Kasumi-1 (cell line): ENCODE measurements around the gene WASF1.

Experiments
- DNase-seq, 2 experiments: peaks; one replicate each; lab custom pipeline; 2025; lab: John Stamatoyannopoulos, UW

The WASF1 gene

DNA sequence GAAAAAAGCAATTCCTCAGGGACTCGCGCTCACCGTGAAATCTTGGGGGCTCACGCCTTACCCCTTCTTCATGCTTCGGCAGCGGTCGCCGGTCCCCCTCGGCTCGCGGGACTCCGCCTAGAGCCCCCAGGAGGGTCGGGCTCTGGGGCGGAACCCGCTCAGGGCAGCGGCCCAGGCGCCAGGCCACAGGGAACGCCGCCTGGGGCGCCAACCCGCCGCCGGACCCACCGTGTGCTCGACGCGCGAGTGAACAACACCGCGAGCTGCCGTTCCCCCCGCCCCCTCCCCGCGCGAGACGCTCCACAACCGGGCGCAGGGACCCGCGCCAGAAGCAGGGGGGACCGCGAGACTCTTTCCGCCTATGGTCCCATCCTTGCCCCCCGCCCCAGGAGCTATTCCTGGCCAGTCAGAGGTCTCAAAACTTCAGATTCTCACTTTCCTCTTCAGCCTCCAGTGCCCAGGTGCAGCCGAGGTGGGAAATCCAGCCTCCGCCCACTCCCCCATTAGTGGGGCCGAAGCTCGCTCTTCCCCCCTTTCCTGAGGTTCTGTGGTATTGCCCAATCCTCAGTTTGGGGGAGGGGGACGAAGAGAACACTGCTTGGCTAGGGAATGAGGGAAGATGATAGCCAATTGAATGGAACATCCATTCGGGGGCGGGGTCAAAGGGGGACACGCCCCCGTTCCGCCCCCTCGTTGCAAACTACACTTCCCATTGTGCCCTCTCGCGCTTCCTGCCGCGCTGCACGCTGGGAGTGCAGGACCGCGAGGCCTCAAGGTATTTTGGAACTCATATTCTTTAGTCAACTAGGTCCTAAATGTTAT, at the start of gene WASF1:
Gene WASF1, minus strand, starts transcription at position 265 of the 822 bp plus-strand sequence. CDS start 52,069 bp downstream, outside the sequence.
- peak; percentile 97 for DNase-seq

- DNase-seq, result no peak
Observed at GRCh38 chr6:110226261-110226660, 46.8 kb upstream of the WASF1 start.

- DNase-seq, result no peak
Observed at GRCh38 chr6:110221738-110222137, 42.3 kb upstream of the WASF1 start.

- no peak for DNase-seq
Observed at GRCh38 chr6:110217266-110217665, 37.8 kb upstream of the WASF1 start.

DNA sequence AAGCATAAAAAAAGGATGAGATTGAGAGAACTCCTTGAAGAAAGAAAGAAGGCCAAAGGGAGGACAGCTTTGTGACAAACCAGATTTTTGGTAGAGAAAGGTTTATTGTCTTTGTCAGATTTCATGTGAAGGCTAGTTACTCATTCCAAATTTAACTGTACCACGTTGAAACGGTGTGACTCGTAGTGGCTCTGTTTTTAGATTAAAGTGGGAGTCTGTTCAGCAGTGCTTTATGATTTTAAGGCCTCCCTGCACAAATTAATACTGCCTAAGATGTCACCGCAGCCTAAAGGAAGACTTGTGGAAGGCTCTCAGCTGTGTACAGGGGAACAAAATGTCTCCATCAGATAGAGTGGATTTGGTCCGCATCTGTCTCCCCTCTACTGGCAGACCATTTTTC, 36.7 kb upstream of the WASF1 start:
- DNase-seq, result no peak

GRCh38 chr6:110214338-110214737, 34.9 kb upstream of the WASF1 start:
- no peak for DNase-seq

DNA sequence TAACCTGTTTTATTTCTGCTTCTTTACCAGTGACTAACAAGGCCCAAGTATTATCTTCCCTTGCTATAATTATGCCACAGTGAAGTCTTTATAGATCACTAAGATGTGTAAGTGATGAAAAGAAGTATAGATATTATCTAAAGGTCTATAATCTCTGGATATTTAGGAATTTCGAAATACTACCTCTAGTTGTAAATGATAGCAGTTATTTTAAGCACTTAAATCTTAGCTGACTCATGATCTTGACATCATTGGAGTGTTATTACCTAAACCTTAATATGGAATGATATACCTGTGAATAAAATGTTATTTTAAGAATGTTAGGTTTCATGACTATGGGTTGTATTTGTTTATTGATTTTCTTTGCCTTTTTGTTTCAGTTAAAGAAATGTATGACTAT, 32.3 kb upstream of the WASF1 start:
- DNase-seq, result no peak

DNA sequence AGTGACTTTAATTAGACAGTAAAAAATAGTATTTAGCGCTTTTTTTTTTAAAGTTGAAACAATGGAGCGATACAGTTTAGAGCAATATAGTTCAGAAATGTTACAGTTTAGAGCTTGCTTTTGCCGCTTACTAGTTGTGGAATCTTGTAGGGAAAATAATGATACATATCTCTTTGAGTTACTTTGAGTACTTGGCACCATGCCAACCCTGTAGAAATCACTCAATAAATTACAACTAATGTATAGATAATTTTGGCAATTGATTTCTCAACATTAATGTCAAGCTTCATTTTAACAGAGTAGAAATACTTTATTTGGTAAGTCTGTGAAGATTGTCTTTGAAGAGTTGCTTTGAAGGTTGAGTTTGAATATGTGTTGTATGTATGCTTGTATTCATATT, 28.2 kb upstream of the WASF1 start:
- DNase-seq, result no peak

- DNase-seq, result no peak
Observed at GRCh38 chr6:110201151-110201884, 21.8 kb upstream of the WASF1 start.

GRCh38 chr6:110198561-110198960, 19.1 kb upstream of the WASF1 start:
- no peak for DNase-seq

DNA sequence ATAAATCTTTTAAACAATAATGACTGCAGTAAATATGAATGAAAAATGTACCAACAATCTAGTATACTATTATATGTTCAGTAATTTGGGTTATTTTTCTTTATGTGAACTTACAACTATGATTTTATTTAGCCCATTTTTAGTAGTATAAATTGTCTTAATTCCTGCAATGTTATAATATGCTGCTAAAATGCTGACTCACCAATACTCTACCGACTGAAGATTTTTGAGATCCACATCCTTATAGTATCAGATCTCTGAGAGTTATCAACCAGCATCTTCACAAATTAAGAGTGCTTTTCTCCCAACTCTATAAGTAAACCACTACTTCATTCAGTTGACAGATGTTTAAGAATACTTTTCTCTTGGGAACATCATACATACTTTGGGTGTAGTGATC, 17.4 kb upstream of the WASF1 start:
- DNase-seq, result no peak

DNA sequence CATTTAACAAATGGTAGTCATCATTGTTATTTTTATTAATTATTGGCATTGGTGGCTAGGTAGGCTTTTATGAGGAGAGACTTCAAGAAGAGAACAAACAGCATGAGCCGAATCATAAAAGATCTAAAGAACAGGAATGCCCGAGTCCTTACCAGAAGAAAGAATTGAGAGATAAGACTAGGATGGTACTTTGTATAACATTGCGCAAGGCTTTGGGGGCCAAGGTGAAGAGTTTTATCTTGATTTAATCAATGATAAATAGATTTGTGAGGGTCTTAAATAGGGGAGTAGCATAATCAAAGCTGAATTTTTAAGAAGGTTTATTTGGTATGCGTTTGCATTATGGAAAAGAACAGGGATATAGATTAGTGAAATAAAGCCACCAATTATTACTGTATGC, 16.2 kb upstream of the WASF1 start:
- no peak for DNase-seq

DNA sequence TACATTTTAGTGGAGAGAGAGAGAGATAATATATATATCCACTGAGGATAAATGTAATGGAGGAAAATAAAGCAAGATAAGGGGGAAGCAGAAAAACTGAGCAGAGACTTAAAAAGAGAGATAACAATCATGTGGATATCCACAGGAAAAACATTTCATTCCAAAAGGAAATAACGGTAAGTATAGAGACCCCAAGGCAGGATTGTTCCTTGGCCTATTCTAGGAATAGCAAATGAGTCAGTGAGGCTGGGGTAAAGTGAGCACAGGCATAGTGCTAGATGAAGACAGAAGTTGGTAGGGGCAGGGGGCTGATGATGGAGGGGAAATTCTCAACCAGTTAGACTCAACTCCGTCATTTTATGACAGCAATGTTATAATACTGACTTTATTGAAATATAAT, 12.0 kb upstream of the WASF1 start:
- DNase-seq, result no peak

- no peak for DNase-seq
Observed at GRCh38 chr6:110190726-110191125, 11.3 kb upstream of the WASF1 start.

- DNase-seq, result no peak
Observed at GRCh38 chr6:110188791-110189190, 9.3 kb upstream of the WASF1 start.

- DNase-seq, result no peak
Observed at GRCh38 chr6:110185879-110186278, 6.4 kb upstream of the WASF1 start.

DNA sequence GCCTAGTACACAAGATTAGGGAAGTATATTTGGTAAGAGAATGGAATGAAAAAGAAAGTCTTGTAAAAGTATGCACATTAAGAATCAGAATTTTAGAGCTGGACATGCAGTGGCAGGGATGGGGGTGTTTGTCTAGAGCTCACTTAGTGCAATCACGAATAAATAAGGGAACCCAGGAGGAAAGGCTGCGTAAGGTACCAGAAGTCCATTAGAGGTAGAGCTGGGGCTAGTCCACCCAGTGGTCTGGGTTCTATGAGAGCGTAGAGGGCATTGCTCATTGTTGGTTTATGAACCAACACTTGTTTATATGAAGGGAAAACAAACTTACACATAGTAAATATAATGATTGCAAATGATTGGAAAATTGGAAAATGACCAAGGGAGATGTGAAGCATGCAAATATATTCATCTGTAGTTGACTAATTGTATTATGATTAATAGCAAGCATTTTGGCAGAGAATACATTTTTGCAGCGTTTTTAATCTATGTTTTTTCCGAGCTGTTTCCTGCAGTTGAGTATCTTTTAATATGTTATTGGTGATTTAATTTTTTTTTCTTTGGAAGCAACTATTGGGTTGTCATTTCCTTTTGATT, 3.9 kb upstream of the WASF1 start:
- no peak for DNase-seq

DNA sequence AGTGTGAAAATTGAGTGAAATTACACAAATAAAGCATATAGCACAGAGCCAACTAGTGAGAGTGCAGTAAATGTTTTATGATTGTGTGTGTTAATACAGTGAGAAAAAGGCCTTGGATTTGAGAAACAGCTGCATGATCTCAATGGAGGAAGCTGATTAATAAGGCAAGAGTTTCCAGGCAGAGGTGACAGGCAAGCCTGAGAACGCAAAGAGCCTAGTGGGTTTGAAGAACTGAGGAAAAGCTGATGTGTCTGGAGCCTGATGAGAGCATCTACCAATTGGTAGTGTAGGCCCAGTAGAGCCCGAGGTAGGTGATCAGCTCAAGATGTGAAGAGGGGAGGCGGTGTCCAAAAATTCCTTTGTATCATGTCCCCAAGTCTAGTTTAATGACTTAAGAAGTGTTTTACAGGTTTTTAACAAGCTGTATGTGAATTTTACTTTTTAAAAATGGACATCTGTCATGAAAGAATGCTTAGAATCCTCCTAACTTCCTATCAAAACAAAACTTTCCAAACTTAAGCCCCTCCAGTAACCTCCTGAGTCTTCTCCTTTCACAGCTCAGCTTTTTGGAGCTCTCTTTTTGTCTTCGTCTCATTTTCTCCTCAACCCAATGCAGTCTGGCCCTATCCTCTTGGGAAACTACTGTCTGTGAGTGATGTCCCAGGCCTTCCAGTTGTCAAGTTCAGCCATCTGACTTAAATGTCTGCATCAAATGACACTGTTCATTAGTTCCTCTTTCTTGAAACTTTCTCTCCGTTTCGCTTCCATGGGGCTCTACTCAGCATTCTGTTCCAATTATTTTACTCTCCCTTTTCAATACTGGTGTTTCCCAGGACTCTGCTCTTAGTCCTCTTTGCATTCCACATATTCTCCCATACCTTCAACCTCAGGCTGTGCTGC, 1.9 kb upstream of the WASF1 start:
- DNase-seq, result peak; percentile 70 to 74

GRCh38 chr6:110180228-110181008, 948 bp upstream of the WASF1 start, which contains the start of gene CDC40:
Gene CDC40, plus strand, starts transcription at chr6:110180427. Its CDS starts 18 bp downstream, at chr6:110180445.
- peak; percentile 94 to 95 for DNase-seq

DNA sequence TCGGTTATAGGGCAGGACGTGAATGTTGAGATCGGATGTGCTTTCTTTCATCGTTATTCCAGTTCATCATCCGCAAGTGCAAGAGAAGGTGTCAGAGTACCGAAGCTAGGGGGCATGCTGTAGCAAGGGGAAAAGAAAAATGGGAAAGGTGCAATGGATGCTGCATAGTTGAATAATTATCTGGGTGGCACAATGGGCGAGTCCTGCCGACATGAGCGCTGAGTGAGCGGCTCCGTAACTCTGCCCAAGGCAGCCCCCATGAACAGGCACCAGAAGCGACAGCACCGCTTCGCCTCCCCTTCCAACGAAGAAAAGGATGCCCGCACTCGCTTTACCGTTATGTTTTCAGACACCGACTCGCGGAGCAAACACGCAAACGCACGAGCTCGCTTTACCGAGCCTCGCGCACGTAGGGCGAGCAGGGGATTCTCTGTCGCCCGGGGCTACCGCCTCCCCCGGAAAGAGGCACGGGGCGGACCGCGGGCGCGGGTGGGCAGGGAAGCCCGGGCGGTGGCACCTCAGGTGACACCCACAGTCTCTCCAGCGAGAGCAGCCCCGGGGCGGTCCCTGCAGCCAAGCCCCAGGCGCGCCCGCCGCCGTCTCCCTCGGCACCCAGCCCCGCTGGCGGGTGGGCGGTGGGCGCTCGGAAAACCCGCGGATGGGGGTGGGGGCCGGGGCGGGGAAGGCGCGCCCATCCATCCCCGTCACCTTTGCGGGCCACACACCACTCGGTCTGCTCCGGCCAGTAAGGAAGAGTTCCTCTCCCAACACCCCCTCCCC, 654 bp downstream of the WASF1 start:
- peak; percentile 81 to 82 for DNase-seq
